Stimulated activated CD4-positive, alpha-beta T cell treated with anti-CD3 and anti-CD28 coated beads, Interleukin-12 subunit alpha, Interleukin-12 subunit beta, amount 100 ng/mL, for 4 hours (primary cell): ENCODE results near the gene ADGRB2.

Experiments
- DNase-seq: peaks from one replicate; pipeline ENCODE4 v3.0.0-alpha.2; 2020

Gene ADGRB2

DNA sequence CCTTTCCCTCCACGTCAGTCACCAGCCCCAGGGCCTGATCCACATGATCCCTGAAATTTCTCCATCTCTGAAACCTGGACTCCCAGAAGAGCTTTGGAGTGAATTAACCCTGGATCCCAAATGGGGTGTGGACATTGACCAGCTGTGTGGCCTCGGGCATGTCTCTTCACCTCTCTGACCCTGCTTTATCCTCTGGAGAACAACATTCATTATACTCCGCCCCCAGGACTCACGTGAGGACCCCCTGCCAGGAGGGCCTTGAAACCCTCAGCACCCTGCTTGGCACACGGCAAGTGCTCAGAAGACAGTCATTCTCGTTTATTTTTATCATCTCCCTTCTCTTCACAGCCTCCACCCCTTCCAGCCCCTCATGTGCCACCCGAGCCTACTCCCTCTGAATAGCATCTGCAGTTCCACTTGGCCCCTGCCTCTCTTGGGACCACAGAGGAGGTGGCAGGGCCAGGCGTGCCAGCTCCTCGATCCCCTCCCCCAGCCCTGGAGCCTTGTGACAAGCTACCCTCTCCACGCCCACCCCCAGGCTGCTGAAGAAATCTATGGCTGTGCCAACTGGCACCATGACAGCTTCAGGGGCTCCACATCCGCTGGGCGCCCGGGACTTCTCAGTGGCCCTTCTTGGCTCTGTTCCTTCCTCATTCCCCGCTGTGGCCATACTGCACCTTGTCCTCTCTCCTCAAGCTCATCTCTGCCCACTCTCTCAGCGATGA, 18.0 kb downstream of the ADGRB2 start:
- no peak for DNase-seq

DNA sequence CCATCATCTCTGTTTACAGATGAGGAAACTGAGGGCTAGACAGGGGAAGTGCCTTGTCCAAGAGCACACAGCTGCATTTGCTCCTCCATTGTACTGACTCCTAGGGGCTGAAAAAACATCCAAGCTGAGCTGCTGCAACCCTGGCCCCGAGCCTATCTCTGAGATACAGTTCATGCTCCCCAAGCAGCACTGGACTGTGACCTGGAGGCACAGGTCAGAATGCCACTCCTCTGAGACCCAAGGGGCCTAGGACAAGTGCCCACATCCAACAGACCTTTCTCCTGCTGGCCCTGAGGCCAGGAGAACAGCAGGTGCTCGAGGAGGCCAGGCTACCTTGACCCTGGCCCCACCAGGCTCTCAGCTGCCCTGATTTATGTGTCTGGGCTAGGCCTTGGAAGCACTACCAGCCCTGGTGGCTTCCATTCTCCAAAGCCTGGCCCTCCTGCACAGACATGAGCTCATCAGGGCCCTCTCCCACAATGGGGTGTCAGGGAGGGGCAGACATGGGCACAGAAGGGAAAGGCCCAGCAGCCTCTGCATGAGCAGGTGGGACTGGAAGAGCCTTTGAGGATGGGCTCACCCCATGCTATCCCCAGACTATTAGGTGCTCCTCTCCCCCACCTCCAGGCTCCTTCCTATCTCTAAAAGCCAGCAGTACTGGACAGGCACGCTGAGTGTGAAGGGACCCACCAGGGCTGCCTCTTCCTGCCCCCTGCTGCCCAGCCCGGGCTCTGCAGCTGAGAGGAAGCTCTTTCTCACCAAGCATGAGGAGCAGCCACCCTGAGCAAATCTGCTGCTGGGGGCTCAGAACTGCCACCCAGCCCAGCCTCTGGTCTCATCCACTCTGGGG, 18.8 kb downstream of the ADGRB2 start:
- DNase-seq = peak; percentile 37

DNA sequence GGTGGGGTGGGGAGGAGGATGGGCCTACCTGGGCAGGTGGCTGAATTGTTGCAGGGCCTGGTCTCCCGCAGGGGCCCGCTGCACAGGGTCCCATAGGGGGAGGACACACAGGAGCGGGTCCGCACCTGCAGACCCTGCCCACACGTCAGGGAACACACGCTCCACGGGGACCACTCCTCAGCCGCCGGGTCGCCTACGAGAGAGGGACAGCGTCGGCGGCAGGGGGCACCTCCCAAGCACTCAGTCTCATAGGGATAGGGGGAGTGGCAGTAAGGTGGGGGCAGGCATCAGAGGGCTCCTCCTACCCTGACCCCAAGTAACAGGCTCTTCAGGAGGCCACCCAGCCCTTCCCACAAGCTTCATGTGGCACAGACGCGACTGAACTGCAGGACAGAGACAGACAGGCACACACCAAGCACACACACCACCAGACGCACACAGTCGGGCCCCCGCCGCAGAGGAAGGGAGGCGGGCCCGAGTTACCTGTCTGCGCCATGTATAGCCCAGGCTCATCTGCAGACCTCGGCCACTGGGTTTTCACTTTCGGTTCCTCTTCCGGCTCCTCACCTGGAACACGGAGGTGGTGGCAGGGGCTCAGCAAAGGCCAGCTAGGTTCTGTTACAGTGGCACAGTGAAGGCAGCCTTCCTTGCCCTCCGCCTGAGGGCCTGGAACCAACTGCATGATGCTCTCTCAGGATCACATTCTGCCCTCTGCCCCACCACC, 19.8 kb downstream of the ADGRB2 start:
- no peak for DNase-seq

DNA sequence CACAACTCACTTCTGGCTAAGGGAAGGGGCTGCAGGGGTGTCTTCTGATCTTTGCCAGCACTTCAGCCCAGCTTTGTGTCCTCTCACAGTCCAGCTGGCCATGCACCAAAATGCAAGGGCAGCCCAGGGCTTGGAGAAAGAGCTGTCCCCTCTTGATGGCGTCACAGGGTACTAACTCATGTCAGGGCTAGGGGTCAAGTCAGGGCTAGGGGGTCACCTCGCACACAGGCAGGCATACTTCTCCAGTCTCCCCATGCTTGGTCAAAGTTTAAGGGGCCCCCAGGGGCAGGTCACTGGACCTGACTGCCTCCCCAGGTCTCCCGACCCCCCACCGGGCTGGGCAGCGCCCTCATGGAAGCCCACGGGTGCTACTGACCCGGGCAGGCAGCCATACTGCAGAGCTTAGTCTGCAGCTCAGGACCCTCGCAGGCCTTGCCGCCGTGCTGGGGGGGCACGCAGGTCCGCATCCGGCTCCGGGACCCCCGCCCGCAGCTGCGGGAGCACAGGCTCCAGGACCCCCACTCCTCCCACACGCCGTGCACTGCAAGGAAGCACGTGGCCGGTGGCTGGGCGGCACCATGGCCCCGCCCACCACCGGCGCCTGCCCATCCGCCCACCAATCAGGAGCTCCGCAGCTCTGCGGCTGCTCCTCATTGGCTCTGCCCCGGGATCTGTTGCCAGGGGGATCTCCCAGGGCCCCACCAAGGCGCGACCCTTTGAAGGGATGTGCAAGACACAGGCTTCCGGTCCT, 21.5 kb downstream of the ADGRB2 start:
- no peak for DNase-seq

DNA sequence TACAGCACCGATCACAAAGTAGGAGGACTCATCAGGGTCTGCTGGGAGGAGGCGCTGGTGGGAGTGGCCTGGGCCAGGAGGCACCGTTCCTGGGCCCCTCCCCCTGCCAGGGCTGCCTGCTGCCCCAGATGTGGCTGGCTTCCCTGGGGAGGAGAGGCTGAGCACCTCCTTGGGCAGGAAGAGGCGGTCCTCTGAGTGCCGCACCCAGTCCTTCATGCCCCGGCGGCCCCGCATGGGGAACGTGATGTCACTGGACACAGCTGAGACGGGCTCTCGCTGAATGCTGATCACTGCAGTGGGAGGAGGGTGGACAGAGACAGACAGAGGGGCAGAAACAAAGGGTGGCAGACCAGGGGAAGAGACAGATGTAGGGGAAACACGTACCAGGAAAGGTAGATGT, 24.8 kb downstream of the ADGRB2 start:
- DNase-seq = peak; percentile 42

DNA sequence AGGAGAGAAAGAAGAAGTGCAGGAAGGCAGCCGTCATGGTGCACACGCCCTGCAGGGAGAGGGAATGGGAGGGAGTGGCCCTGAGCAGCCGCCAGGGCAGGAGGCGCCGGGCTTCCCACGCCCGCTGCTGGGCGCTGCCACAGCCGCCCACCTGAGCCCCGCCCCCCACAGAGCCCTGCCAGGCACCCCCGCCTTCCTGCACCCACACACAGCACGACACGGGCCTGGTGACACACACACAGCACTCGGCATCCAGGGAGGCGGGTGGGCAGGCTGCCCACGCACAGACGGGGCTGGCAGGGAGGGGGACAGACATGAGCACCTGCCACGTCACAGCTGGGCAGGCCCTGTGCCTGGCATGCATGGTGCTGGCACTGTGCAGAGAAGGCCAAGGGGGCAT, 27.5 kb downstream of the ADGRB2 start:
- DNase-seq = peak; percentile 28

DNA sequence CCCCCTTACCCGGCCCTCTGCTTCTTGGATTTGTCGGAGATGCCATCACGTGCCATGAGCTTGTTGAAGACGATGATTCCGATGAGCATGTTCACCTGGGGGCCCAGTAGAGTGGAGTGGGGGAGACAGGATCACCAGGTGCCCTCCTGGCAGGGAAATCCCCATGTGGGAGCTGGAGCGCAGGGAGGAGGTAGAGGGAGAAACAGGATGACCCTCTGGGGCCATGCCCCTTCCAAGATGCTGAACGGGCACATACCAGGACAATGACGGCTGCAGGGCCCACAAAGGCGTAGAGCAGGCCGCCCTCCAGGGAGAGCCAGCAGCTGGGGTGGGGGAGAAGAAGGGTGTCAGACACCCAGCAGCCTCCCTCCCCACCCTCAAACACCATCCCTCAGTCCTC, 28.6 kb downstream of the ADGRB2 start:
- no peak for DNase-seq

DNA sequence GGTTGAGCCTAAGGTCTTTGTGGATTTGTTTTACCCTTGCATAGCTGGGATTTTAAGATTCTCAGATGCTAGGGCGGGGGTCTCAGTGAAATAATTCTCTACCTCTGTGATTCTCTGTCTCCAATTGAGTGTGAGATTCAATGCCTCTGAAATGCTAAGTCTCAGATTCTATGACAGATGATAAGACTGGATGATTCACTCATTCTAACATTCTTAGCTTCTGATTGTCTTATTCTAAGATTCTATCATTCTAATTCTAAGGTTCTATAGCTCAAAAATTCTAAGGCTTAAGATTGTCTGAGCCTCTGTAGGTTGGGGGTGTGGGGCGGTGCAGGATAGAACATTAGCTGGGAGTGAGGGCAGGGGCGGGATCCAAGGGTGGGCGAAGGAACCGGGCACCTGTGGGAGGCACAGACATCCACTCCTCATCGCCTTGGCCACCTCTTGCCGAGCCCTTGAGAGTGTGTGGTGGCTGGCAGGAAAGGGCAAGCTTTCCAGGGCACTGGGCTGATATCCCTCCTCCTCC, 29.5 kb downstream of the ADGRB2 start:
- DNase-seq = no peak

DNA sequence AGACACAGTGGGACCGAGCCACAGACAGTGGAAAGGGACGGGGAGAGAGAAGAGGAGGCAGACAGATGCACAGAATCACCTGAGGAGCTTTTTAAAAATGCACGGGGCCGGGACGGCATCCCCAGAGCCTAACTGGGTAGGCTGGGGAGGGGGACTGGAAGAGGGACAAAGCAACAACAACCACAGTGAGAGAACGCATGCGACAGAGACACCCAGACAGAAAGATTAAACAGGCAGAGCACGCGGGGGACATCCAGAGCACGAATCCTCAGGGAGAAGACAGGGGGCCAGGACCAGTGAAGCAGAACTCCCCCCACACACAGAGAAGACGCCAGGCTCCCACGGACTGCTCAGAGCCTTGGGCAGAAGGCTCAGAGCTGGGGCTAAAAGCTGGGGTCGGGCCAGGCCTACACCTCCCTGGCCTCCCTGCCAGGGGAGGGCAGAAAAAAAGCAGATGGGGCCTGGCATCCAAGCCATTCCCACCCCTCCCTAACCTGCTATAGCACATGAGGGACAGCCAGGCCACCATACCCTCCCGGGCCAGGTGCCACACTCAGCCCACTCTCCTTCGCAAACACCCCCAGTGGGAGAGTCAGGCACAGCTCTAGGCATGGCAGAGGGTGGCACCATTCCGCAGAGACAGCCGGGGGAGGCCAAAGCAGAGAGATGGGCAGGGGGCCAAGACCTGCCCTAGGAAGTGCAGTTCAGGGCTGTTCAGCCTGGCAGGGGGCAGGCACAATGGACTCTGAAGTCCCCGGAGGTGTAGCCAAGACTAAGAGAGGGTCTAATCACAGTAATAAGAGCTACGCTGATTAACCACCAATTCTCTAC, 30.5 kb downstream of the ADGRB2 start:
- DNase-seq = no peak

DNA sequence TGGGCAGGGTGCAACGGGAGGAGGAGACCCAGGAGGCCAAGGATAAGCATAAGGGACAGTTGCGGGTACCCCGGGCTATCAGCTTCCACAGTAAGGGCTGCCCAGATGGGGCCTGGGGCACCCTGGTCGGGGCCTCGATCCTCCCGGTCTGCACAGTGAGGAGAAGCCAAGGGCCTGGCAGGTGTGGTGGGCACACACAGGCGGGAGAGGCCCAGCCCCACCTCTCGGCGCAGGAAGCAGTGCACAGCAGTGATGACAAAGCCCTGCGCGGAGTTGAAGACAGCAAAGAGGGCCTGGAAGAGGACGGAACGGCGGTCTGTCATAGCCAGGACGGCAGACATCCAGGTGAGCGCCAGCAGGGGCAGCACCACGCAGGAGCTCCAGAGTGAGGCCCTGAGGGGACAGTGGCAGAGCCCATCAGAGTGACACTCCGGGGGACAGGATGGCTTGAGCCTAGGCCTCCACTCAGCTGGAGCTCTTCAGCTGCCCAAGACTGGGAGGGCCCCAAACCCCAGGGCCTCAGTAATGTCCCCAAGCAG, 31.3 kb downstream of the ADGRB2 start:
- DNase-seq = no peak

DNA sequence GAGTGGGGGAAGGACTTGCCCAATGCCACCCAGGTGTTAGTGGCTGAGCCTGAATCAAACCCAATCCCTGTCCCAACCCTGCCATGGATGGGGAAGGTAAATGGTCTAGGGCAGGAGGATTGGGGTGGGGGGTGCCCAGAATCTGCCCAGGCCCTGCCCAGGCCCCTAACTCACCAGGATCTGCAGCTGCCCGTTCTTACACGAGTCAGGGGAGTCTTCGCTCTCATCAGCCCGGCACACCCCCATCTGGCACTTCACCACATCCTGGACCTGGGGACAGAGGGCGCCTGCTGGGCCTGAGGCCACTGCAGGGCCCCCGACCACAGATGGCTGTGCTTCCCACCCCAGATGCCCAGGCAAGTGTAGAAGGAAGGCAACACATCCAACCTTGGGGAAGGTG, 31.8 kb downstream of the ADGRB2 start:
- DNase-seq = no peak

DNA sequence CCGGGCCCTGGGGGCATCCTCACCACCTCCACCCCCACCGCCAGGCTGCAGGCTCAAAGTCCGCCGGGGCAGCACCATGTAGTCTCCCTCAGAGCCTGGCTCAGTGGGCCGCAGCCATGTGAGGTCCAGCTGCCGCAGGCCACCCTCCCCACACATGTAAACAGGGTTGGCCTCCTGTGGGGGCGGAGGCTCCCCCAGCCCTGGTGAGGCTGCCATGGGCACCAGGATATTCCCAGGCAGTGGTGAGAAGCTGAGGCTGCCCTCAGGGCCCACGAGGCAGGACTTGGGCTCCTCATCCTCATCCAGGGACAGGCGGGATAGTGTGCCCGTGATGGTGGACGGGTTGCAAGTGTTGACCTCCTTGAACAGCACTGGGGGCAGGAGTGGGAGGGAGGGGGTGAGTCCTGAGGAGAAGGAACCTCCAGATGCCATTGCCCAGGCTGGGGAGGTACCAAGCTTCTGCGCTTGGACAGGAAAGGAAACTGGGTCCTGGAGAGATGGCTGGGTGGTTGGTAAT, 33.0 kb downstream of the ADGRB2 start:
- DNase-seq = no peak

DNA sequence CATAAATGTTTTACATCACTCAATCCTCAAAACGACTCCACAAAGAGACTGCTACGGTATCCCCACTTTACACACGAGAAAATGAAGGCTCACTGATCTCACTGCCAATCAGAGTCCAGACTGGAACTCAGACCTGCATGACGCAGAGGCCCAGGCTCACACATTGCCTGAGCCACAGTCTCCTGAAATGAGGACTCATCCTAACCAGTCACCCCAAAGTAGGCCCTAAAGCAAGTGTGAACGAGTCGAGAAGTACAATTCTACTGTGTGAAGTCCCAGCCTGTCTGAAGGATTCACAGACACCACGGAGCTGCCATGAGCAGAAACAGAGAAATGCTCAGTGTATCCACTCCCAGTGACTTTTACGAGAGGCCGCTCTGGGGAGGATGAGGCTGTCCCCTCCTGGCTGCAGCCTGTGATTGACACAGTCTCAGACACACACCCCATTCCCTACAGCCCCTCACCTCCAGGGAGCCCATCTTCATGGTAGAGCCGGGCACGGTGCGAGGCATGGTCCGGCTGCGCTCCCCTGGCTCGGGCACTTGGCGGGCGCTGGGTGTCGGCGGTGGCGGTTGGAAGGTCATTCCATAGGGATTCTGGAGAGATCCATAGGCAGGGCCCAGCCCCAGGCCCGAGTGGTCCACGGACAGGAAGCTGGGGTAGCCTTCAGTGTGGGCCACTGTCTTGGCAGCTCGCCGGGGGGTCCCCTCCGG, 33.6 kb downstream of the ADGRB2 start:
- no peak for DNase-seq

DNA sequence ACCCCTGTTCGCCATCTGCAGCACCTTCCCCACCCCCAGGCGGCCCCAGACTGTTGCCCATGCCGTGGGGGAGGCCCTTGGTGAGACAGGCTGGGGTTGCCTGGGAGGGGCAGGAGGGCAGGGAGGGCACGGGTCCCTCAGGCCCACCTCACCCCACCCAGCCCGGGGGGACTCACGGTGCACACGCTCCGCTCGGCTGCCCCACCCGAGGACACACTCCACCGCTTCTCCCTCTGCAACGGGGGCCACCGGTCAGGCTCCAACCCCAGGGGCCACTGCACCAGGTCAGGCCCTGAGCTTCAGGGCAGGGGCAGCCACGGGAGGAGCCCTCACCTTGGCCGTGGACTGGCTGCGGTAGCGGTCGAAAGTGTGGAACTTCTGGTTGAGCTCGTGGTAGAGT, 36.3 kb downstream of the ADGRB2 start:
- no peak for DNase-seq

DNA sequence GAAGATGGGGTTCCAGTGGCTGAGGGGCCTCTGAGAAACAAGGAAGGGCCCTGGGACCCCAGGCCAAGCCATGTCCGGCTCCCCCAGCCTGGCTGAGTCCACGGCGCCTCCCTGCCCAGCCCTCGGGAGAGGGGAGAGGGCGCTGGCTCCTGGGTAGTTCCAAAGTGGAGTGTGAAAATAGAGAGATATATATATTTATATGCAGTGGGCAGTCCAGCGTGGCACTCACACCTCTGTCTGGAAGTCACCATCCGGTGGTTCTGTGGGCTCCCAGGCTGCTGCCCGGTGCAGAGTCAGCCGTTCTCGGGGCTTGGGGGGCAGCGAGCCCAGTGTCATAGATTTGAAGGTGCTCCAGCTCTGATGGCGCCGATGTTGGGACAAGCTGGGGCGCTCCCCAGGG, 36.9 kb downstream of the ADGRB2 start:
- no peak for DNase-seq

DNA sequence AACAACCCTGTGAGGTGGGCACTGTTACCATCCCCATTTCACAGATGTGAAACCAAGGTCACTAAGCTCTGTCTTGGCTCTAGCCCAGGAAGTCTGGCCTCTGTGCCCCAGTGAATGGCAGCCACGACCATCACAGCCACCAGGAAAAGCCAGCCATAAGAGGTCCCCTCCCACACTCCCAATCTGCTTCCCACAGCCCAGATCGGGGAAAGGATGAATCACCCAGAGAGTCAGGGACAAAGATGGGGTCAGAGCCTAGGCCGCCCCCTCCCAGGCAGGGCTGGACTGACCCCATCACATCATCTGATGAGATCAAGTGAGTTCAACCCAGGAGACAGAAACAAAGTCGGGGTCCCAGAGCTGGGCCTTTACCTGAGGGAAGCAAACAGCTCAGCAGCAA, 37.4 kb downstream of the ADGRB2 start:
- DNase-seq = no peak

DNA sequence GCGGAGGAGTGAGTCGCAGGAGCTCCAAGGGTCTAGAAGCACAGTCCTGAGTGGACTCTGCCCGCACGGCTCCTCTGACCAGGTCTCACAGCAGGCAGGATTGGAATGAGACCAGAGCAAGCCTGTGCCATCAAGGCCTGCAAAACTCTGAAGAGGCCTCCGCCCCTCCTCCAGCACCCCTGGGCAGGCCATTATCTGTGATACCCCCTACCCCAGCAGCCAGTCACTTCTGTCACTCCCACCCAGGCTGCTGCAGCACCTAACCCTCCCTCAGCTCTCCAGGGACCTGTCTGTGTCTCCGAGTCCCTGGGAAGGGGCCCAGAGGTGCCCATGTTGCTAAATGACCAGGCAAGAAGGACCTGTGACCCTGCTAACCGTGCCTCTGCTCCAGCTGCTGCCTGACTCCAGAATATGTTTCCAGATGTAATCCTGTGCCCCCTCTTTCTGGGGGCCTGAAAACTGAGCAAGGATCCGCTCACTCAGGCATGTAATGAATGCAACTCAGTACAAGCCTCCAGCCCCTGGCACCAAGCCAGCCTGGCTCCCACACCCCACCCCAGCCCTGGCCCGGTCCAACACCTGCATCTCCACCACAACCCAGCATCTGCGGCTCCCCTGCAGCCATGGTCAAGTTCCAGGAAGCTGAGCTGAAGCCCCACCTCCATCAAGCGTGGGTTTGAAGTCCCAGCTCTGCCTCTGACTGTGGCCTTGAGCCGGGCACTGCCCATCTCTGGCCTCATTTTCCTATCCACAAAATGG, 38.2 kb downstream of the ADGRB2 start:
- DNase-seq = no peak

DNA sequence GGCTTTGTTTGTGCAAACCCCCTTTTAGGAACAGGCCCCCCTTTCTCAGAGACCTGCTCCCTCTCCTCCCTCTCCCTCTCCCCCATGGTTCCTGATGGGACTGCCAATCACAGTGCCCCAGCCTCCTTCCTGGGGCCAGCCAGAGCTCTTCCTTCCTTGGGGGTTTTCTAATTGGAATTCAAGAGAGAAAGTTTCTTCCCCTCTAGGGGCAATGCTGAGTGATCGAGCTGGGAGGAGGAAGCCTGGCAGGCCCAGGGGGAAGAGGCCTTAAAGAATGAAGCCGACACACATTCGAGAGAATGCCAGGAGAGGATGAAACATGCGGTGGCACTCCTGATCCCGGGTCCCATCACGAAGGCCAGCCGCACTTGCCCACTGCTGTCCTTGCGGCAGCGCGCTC, 39.0 kb downstream of the ADGRB2 start:
- DNase-seq = no peak

DNA sequence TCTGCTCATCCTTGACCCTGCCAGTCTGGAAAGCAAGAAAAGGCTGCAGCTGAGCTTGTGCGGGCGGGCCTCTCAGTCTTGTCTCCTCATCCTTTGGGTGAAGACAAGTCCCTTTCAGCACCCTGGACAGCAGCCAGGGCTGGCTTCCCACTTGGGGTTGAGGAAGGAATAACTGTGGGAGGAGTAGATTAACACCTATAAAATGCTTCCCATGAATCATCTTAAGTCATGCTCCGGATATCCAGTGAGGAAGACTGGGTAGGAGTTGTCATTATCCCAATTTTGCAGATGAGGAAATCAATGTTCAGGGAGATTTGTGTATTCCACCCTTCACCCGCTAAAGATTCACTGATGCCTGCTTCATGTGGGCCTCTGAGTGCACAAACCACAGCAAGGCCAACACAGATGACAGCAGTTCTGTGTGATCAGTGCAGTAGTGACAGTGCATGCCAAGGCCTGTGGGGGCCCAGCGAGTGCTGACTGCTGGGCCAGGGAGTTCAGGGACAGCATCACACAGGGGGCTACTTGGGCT, 40.2 kb downstream of the ADGRB2 start:
- DNase-seq = peak; percentile 44
